GM04503 (cell line): Measurements from ENCODE around the gene NRBP1.

Experiments
- DNase-seq: peaks from one replicate; pipeline ENCODE4 v3.0.0-alpha.2; 2012; ENCODE audit warnings: low read depth

NRBP1 gene

DNA sequence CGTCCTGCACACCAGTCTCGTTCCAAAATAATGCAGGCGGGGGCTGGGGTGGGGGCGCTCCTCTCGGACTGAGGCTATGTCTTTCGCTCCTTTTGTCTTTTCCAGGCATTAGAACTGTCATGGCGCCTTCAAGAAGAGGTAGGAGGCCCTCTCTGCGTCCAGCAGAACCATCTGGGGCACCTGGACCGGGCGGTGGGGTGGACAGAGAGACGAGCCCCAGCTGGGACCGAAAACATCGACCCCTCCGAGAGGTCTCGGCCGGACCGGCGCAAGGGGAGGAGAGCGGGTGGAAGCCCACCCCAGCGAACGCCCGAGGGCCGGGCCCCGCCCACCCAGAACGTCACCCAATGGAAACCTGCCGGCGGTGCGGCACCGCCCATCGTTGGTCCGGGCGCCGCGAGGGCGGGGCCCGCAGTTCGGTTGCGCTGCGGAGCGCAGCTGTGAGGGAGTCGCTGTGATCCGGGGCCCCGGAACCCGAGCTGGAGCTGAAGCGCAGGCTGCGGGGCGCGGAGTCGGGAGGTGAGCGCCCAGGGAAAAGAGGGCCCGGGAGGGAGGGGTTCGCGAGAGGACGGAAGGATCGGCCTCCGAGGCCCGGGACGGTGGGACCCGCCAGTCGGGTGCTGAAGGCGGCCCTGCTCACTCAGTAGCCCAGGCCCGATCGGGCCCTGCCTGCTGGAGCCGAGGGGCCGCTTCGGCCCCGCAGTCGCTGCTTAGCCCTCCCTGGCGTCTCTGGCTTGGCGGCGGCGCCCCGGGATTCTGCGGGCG lies at the start of gene NRBP1:
Gene NRBP1 (plus strand): TSS at position 419 of the 765 bp plus-strand sequence. CDS start 4,643 bp downstream, outside the sequence.
- peak; percentile 36 for DNase-seq

DNA sequence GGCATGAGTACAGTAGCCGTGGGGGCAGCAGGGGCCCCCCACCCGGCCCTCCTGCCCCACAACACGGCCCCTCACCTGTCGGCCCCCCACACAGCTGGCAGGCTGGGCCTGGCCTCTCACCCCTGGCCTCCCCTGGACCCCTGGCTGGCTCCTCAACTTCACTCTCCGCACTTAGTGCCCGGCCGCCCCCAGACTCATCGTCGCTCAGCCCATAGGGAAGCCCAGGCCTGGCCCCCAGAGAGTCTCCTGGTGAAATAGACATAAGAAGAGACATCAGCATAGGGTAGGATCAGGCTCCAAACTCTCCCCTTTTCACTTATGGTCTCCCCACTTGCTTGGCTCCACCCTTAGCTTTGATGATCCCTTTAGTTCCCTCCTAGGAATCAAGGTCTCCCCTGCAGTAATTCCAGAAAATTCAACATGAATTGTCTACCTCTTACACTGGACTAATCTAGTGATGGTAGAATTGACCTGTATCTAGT lies 49.6 kb upstream of the NRBP1 start:
- DNase-seq: no peak

DNA sequence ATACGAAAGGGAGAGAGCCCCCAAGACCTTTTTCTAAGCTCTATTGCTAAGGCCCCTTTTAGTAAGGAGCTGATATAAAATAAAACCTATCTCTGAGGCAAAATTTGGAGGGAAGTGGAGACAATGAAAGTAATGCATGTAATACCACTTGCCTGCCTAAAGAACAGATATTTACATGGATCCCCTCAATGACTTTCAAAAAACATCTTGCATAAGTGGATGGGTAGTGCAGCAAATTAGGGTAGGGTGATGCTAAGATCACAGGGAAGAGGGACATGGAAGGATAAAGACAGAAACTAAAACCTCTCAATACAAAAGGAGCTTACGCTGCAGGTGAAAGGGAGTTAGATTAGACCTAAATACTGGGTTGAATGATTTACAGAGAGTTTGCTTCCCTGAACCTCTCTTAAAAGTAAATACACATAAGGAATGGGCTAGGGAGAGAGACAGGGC lies 49.0 kb upstream of the NRBP1 start:
- DNase-seq: no peak

DNA sequence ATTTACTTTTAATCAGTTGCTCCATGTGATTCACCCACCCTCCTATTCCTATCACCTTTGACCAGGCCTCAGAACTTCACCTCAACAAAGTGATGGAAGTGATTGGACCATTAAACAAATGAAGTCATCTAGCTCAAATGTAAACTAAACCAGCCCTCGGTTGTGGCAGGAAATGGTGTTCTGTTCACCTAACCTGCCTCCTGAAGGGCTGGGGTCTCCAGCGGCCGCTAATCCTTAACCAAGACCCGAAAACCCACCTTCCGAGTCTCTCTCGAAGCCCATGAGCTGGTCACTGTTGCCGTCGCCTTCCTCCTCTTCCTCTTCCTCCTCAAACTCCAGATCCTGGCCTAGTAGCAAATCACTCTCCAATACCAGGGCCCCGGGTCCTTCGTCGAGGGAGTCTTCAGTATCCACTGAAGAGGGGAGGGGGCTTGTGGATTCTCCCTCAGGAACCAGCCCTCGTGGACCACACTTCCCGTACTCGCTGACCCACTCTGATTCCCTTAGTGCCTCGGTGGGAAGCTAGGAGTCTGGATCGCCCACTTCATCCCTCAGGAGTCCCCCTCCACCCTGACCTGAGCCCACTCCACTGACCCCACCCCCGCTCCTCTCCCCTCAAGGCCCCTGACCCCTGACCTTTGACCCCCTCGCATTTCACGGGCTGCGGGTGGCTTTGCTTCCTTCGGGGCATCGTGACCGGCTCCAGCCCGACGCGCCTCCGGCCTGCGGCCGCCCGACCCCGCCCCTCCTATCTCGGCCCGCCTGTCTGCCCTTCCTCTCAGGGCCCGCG lies 48.4 kb upstream of the NRBP1 start:
- DNase-seq: no peak

DNA sequence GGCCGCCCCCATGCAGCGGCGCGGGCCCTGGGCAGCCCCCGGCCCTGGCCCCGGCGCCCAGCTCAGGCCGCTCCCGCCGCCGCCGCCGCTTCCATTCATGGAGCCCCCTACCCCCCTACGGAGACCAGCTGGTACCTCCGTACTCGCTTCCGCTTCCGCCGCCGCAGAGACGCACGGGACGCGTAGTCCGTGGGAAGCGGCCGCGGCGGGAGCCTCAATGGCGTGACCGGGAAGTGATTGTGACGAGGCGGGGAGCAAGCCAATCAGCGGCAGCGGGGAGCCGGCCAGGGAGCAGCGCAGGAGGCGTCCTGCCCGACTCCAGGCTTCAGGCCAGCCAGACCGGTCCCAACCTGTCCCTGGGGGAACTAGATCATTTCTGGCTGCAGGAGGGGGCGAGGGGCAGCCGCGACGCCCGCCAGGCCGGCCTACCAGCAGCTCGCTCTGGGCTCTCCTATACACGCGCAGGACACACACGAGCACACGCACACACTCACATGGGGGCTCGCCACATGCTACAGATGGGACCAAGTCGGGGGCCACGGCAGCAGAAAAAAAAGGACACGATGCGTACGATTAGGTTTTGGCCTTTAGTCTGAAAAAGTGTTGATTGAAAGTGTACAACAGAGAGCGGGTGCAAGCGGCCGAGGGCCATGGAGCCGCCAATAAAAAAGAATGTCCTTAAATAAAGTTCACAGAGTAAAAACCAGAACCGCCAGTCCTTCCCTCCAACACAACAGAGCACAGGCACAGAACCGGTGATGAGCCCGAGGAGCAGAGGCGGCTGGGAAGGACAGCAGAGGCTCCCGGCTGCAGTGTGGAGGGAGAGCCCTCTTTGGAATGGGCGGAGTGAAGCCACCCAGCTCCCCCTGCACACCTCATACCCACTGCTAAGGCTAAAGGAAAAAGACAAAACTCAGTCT lies 47.5 kb upstream of the NRBP1 start, which contains the start of gene ZNF513:
Gene ZNF513 (minus strand): TSS at position 109 of the 920 bp plus-strand sequence. CDS start 208 bp downstream, outside the sequence.
- peak; percentile 70 for DNase-seq

DNA sequence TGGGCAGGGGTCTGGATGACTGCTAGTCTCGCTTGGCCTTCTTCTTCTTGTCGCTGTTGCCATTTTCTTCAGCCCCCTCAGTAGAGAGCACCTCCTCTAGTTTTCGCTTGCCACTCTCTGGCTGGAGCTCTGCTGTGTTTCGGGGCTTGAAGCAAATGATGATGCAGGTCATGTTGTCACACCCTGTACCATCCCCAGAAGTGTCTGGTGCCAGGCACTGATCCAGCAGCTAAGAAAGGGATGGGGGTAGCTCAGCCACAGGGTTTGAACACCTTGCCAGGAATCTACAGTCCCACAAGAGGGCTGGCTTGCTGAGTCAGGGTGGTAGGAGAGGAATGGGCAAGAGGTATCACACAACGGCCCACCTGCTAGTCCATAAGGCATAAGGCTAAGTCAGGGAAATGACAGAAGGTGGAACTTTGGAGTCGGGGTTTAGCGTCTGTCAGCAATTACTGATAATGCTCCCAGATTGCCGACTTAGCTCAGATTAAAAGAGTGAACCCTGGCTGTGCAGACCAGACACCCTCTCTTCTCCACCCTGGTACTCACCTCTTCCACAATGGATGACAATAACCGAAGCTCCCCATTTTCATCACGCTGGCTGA lies 46.8 kb upstream of the NRBP1 start:
- DNase-seq: no peak

DNA sequence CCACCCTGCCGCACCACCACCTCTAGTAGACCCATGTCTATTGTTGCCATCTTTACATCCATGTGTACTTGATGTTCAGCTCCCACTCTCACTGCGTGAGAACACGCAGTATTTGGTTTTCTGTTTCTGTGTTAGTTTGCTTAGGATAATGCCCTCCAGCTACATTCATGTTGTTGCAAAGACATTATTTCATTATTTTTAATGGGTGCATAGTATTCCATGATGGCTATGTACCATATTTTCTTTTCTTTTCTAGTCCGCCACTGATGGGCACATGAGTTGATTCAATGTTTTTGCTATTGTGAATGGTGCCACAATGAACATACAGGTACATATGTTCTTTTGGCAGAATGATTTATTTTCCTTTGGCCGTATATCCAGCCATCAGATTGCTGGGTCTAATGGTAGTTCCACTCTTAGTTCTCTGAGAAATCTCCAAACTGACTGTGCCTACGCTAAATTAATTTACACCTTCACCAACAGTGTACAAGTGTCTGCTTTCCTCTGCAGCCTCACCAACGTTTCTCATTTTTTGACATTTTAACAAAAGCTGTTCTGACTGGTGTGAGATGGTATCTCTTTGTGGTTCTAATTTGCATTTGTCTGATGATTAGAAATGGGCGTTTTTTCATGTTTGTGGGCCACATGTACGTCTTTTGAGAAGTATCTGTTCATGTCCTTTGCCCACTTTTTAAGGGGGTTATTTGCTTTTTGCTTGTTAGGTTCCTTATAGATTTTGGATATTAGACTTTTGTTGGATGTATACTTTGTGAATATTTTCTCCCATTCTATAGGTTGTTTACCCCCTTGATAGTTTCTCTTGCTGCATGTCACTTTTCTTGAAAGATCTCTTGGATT lies 37.4 kb upstream of the NRBP1 start:
- no peak for DNase-seq

DNA sequence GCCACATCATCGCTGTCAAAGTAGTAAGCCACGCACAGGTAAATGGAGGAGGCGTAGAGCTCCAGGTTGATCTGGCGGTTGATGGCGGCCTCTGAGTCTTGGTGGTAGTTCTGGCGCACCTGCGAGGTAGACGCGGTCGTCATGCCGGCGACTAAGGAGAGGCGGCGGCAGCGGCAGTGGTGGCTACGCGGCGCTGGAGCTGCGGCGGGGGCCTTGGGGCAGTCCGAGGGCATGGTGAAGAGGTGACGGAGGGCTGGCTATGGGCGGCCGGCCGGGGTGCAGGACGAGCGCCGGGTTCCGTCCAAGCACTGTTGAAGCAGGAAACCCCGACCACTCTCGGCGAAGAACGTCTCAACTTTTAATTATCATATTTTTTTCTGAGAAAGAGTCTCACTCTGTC lies 35.2 kb upstream of the NRBP1 start:
- no peak for DNase-seq

DNA sequence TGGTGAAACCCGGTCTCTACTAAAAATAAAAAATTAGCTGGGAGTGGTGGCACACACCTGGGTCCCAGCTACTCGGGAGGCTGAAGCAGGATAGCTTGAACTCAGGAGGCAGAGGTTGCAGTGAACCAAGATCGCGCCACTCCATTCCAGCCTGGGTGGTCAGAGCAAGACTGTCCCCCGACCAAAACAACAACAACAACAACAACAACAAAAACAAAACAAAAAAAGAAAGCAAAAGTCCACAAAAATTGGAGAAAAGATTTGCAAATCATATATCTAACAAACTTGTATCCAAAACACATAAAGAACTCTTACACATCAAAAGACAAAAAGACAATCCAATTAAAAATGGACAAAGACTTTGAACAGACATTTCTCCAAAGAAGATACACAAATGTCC lies 29.5 kb upstream of the NRBP1 start:
- no peak for DNase-seq

DNA sequence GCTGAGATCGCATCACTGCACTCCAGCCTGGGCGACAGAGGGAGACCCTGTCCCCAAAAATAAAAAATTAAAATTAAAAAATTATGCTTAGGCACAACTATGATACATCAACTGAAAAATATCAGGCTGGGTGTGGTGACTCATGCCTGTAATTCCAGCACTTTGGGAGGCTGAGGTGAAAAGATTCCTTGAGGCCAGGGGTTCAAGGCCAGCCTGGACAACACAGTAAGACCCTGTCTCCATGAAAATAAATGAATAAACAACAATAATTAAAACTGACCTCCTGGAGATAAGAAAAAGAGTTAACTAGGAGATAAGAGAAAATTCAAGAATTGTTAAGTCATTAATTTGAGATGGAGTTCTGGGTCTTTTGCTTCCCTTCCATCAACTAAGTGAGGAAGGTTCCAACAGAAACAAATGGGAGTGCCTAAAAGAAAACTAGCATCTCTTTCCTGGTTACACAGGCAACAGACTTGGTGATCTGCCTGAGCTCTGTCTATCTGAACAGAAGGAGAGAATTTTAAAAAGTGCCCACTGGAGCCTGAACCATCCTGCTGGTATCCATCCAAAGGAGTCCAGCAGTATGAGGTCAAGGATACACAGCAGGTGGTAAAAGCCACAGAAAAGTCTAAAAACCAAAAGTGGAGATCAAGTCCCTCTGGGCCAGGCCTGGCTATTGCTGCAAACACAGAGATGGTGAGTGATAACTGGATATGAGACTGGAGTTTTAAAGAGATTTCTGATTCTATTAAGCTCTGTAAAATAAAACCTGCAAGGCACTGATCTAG lies 27.9 kb upstream of the NRBP1 start:
- no peak for DNase-seq

DNA sequence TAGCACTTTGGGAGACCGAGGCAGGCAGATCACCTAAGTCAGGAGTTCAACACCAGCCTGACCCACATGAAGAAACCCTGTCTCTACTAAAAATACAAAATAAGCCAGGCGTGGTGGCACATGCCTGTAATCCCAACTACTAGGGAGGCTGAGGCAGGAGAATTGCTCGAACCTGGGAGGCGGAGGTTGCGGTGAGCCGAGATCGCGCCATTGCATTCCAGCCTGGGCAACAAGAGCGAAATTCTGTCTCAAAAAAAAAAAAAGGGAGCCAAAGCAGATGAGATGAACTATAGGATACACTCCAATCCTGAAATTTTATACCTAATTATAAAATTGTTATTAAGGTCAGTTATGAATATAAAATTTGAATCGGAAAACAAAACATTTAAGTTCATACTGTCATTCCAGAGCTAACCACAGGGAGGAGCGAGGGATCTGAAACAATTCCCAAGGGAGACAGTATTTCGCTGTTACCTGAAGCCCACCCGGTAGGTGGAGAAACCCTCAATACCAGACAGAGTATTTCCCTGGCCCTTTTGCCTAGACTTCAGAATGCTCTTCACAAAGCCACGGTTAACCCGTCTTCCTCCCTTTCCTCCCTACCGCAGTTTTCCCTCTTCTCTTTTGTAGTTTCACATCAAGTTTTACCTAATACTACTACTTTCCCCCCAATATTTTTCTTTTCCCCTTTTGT lies 20.5 kb upstream of the NRBP1 start:
- DNase-seq: no peak

DNA sequence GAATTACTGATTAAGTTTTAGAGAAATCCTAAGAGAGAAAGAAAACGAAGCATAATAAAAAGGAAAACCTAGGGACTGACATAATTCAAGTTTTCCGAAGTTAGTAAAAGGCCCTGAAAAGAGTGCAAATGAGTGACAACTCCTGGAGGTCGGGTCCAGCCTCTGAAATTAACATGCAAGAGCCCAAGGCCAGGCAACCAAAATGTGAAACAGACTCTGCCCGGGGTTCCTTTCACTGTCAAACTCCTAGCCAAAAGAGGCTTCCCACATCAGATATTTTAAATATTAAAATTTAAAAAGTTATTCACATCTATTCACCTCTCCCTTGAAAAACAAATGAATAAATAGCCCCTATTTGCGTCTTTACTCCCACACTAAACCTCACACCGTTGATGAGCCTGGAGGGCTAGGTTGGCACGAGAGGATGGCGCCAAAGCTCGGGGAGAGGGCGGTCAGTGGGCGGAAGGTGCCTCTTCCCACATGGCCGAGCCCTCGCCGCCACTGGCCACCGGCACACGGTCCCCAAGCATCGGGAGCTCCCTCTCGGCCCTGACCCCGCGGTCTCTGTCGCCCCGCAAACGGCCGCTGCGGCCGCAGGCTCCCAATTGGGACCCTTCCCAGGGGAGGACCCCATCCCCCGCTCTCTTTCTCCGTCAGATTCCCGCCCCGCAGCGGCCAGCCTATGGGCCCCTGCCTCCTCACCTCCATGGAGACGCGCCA lies 19.7 kb upstream of the NRBP1 start:
- no peak for DNase-seq

DNA sequence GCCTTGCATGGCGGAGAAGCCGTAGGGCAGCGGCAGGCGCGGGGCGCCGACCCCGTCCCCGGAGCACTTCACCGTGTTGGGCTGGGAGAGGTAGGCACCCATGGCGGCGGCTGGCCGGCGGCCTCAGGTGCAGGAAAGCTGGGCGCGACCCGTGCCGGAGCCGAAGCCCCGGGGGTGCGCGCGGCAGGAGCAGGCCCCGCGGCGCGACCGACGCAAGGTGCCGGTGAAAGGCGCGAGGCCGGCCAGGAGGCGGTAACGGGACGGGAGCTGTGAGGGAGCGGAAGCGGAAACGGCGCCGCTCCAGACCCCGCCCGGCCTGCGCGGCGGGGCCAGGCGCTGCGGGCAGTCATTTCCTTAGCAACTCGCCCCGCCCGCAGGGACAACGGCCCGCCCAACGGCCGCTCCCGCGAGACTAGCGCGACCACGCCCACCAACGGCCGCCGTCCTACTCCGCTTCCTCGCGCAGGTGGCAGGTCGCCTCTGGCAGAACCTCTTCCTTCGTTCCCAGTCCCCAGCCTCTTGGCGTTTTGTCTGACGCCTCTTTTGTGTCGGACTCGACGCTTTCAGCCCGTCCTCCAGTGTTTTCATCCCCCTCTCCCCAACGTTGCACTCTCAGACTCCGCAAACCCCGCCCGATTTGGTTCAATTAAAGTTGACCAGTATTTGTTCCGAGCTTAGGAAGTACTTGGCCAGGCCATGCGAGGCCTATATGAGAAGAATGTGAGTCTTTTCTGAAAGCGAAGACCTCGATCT lies 18.9 kb upstream of the NRBP1 start, which contains the start of gene PPM1G:
Gene PPM1G (minus strand): TSS at position 271 of the 753 bp plus-strand sequence. CDS start 169 bp downstream, at position 102.
- DNase-seq: peak; percentile 58

DNA sequence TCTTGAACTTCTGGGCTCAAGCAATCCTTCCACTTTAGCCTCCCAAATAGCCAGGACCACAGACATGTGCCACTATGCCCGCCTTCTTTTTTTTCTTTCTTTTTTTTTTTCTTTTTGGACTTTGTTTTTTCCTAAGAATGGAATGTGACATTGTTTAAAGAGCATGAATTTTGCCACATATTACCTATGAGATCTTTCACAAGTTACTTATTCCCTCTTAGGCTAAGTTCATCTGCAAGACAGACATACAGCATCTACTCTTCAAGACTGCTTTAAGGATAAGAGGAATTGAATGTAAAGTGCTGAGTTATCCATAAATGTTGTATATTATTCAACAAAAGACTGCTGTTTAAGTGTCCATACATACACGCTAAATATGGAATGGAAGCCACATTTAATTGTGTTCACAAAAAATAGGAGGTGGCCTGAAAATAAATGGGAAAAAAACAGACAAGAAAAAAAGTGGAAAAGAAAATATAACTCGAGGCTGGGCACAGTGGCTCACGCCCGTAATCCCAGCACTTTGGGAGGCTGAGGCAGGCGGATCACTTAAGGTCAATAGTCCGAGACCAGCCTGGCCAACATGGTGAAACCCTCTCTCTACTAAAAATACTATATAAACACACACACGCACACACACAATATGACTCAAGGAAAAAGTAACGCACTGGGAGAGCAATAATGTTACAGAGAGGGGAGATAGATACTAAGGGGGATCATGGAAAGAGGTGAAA lies 15.8 kb upstream of the NRBP1 start:
- no peak for DNase-seq

DNA sequence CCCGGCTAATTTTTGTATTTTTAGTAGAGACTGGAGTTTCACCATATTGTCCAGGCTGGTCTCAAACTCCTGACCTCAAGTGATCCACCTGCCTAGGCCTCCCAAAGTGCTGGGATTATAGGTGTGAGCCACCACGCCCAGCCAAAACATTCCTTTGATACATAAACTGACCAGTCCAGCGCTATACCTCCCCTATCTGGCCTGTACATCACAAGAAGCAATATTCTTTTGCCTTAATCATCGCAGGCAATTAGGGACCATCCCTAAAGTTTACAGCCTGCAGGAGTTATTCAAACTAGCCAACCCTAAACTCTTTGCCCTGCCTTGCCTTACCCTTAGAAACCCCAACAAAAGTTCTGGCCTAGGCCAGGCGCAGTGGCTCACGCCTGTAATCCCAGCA lies 12.3 kb upstream of the NRBP1 start:
- DNase-seq: no peak

DNA sequence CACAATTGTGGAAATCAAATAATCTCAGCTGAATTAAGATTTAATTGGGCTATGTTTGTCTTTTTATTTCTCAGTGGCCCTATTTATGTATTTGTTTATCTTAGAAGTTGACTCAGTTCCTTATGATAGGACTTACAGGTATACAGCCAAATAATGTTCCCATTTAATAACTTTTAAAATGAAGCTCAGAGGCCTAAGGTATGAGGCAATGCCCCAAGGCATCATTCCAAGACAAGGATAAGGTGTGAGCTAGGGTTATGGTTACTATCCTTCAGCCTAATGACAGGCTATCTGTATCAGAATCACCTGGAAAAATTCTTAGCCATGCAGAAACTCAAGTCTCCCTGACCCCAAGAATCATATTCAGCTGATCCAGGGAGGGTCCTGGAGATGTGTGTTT lies 7.4 kb upstream of the NRBP1 start:
- DNase-seq: no peak
